Adrenal gland (tissue), 12 donors: Measurements from ENCODE around the gene TENM4. TPM values are rescaled to one million over a fixed set of nuclear protein-coding genes. Genes with fewer than 3 reads are reported as not detected.
A peak's percentile ranks its signal among the peaks of the same experiment; 100 is the strongest.

Experiments used
- DNase-seq, 7 donors: peaks; one replicate each; pipeline ENCODE4 v3.0.0-alpha.2; 2019 to 2020
- H3K27ac ChIP-seq, 5 donors: fragments of 200-600 bp; sonication (generic) in 4 of 5; 1 replicate in 3 of 5; 2 replicates in 2 of 5; pipeline versions ENCODE4 v1.5.1 to v1.8.0; 2016 to 2020; ENCODE audit warnings: mild to moderate bottlenecking in 1 of 5
- H3K27me3 ChIP-seq: fragments of 200-600 bp; 2 replicates; pipeline ENCODE4 v1.8.0; 2021
- H3K36me3 ChIP-seq, 2 donors: fragments of 200-600 bp; replicated peaks in 1 of 2; 1 replicate in 1 of 2; 2 replicates in 1 of 2; pipeline versions ENCODE4 v1.5.1 to v1.8.0; 2018 to 2022
- H3K4me1 ChIP-seq, 2 donors: fragments of 200-600 bp; replicated peaks in 1 of 2; 1 replicate in 1 of 2; 2 replicates in 1 of 2; pipeline versions ENCODE4 v1.5.1 to v1.8.0; 2018 to 2021
- H3K4me3 ChIP-seq, 4 donors: fragments of 200-600 bp; sonication (generic) in 3 of 4; one replicate each; pipeline ENCODE4 v1.5.1; 2016 to 2018
- H3K9me3 ChIP-seq, 3 donors: fragments of 200-600 bp; sonication (generic) in 1 of 3; replicated peaks in 1 of 3; 1 replicate in 2 of 3; 2 replicates in 1 of 3; pipeline versions ENCODE4 v1.5.1 to v1.8.0; 2016 to 2021
- CTCF ChIP-seq, 6 experiments: fragments of 450-650 bp in 4 of 6; fragments of 200-600 bp in 2 of 6; sonication (generic) in 1 of 6; IDR thresholded peaks; 1 replicate in 5 of 6; 2 replicates in 1 of 6; pipeline versions ENCODE4 v1.5.1 to v1.8.0; 2016 to 2021; ENCODE audit warnings: antibody characterized with exemption in 6 of 6, mild to moderate bottlenecking in 2 of 6, moderate library complexity in 1 of 6
- POLR2A ChIP-seq, 2 donors: fragments of 450-650 bp; IDR thresholded peaks; one replicate each; pipeline ENCODE4 v1.6.1; 2017; ENCODE audit warnings: antibody characterized with exemption in 2 of 2, mild to moderate bottlenecking in 2 of 2, moderate library complexity in 1 of 2
- WGBS, 4 donors: extraction: QIAGEN DNeasy Blood & Tissue Kit in 2 of 4; methylation state at CpG; one replicate each; pipeline versions ENCODE4 v1.1.5 to v1.1.7; 2013 to 2017; 5-methylcytosine and 5-hydroxymethylcytosine counted together
- intact Hi-C, 2 donors: fragments of 100-400 bp; cut with DNase I; formaldehyde crosslinking; loops; one replicate each; pipeline versions ENCODE4 v1.14.1 to v1.15.0; 2022 to 2023
- polyA plus RNA-seq, 3 donors: library from polyadenylated mRNA; stranded (reverse); fragments of 200-250 nt in 2 of 3; fragments of 350-450 nt in 1 of 3; fragmentation: Illumina TruSeq in 1 of 3; extraction: RNeasy Lipid Tissue Mini Kit (QIAGEN cat#74804) in 1 of 3; gene quantifications; one replicate each; pipeline ENCODE4 v1.2.3, GENCODE V29; 2013 to 2014
- total RNA-seq, 9 donors: library from RNA; depleted of rRNA in 4 of 9; stranded (reverse); fragments of >200 nt in 4 of 9; fragments of 120-200 nt in 1 of 9; fragmentation: NEBNext Ultra II Directional in 1 of 9; extraction: Animal tissue kit (Norgen Biotek cat#: 25700) in 1 of 9; gene quantifications; one replicate each; pipeline versions ENCODE4 v1.1.0 to v1.2.4, GENCODE V29; 2013 to 2023
- donor health status: healthy with polysubstance abuse.
- donor health status: Bipolar disorder and iron deficiency.
- donor health status: DM: yes; HTN: yes; CAD: no.
- donor health status: DM: no; HTN: no; CAD: no.
- donor health status: DM: no; HTN: no; CAD: no.
- donor health status: DM: yes; HTN: yes; CAD: no.

TENM4 gene
- total and polyA plus RNA-seq, 12 donors = 0.74 to 24.9 (median 6.7) TPM

- H3K4me1 ChIP-seq = no peaks in the 10 kb centered on the region
- TF ChIP-seq CTCF (IDR thresholded peaks at IDR 0.05) (no peak), POLR2A (IDR thresholded peaks at IDR 0.05) (no peak)
- no peak for DNase-seq
- H3K9me3 ChIP-seq = no peaks in the 10 kb centered on the region
- intact Hi-C loops = no loop called here
- H3K27ac ChIP-seq = no peak overlapping the region
- no peaks in the 10 kb centered on the region for H3K27me3 ChIP-seq
- no peak overlapping the region for H3K4me3 ChIP-seq
- H3K36me3 ChIP-seq = no peaks in the 10 kb centered on the region
These were observed 774.1 kb downstream of the TENM4 start for GRCh38 chr11:78666675-78667160.

GRCh38 chr11:78664636-78665035 lies 776.2 kb downstream of the TENM4 start:
- DNase-seq = no peak
- H3K4me1 ChIP-seq = no peaks in the 10 kb centered on the region

GRCh38 chr11:78662811-78663210 lies 778.0 kb downstream of the TENM4 start:
- H3K4me1 ChIP-seq = no peaks in the 10 kb centered on the region
- 94 to 97% (median 96%) methylated on average over 2 of the region's 2 CpGs for WGBS, 4 donors
- TF ChIP-seq POLR2A (IDR thresholded peaks at IDR 0.05) (no peak), CTCF (IDR thresholded peaks at IDR 0.05) (no peak)

More at GRCh38 chr11:78664636-78665035, 776.2 kb downstream of the TENM4 start:
- Histone ChIP-seq H3K27ac (no peak overlapping the region), H3K9me3 (no peaks in the 10 kb centered on the region), H3K4me3 (no peak overlapping the region), H3K27me3 (no peaks in the 10 kb centered on the region), H3K36me3 (no peaks in the 10 kb centered on the region)
- WGBS, 4 donors = 91 to 97% (median 95%) methylated on average over 1 of the region's 1 CpG
- no peak for TF ChIP-seq CTCF (IDR thresholded peaks at IDR 0.05)
- TF ChIP-seq POLR2A (IDR thresholded peaks at IDR 0.05) = no peak
- intact Hi-C loops = no loop called here

GRCh38 chr11:78660471-78660870 lies 780.4 kb downstream of the TENM4 start:
- TF ChIP-seq CTCF (IDR thresholded peaks at IDR 0.05) (no peak), POLR2A (IDR thresholded peaks at IDR 0.05) (no peak)
- intact Hi-C loops = no loop called here
- peak in 1 of 7 donors; percentile 15 for DNase-seq
- no peaks in the 10 kb centered on the region for H3K9me3 ChIP-seq
- WGBS, 4 donors = 93 to 94% (median 93%) methylated on average over 4 of the region's 4 CpGs
- no peak overlapping the region for H3K4me3 ChIP-seq
- H3K27ac ChIP-seq = no peak overlapping the region
- no peaks in the 10 kb centered on the region for H3K36me3 ChIP-seq
- H3K27me3 ChIP-seq = no peaks in the 10 kb centered on the region
- H3K4me1 ChIP-seq = no peaks in the 10 kb centered on the region

More at GRCh38 chr11:78662811-78663210, 778.0 kb downstream of the TENM4 start:
- Histone ChIP-seq H3K27ac (no peak overlapping the region), H3K36me3 (no peaks in the 10 kb centered on the region), H3K27me3 (no peaks in the 10 kb centered on the region), H3K9me3 (no peaks in the 10 kb centered on the region), H3K4me3 (no peak overlapping the region)
- intact Hi-C loops = no loop called here
- DNase-seq = peak in 1 of 7 donors; percentile 13
